Ammon's horn (tissue), 1 donor: ENCODE measurements around the gene OR51B6.
"Not testable (repeated sequence)": the region's sequence is repeated elsewhere in the genome, so short reads cannot be mapped to it uniquely, and the experiment has no call there.

Experiments
- DNase-seq: peaks from one replicate; pipeline ENCODE4 v3.0.0-alpha.2; 2016; ENCODE audit warnings: low spot score

OR51B6 gene

GRCh38 chr11:5366365-5366764, 15.1 kb downstream of the OR51B6 start:
- DNase-seq, result not testable (repeated sequence)

- DNase-seq, result no peak
These were observed 15.5 kb downstream of the OR51B6 start for GRCh38 chr11:5366856-5367255.

DNA sequence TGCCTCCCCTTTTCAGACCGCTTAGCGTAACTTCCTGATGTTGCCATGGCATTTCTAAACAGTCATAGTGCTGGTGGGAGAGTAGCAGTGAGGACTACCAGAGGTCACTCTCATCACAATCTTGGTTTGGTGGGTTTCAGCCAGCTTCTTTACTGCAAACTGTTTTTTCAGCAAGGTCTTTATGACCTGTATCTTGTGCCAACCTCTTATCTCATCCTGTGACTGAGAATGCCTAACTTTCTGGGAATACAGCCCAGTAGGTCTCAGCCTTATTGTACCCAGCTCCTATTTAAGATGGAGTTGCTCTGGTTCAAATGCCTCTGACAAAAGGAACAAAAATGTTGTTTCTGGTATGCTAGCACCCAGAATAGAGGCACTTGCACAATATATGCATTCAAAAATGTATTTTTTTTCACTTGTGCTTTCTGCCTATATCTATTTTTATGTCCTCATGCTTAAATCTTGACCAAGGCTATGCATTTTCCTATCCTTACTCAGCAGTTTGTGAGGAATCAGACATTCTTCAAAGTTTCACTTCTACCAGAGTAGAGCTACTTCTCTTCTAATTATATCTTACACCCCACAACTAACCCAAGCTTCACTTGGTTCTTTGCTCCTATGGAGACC, 16.3 kb downstream of the OR51B6 start:
- no peak for DNase-seq

DNA sequence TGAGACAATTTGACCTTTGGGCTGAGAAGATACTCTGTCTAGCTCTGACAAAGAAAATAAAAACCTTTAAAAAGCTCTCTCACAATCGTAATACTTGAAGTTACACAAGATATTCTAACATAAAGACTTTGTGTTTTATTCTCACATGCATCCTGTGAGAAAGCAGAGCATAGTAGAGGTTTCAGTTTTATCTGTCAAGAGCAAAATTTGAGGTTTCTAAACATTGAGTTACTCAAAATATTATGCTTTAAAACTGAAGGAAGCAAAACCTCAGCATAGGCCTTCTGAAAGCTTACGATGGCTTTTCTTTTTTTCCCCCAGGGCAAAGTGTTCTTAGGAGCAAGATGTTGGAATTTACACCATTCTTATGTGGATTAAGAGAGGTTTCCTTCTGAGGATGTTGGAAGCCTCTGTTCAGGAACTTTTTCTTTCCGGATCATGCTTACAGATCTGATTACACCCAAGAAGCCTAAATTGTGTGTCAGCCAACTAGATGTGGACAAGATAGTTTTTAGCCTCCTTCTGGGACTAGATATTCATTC, 17.3 kb downstream of the OR51B6 start:
- DNase-seq, result no peak

DNA sequence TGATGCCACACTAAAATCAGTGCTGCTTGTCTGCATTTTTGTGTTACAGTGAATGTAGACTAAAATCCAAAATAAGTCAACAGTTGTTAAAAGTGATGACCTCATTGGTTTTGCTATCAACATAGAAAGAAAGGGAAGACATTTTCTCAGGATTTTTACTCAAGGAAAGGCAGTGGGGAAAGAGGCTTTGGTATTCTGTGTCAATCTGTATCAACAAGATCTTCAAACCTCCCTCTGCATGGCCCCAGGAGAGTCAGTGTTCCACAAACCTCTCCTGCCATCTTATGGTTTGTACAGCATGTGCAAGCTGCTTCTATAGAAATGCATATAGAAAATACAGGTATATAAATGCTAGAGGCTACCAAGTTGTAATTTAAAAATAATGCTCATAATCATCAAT, 18.5 kb downstream of the OR51B6 start:
- DNase-seq, result no peak

- DNase-seq, result peak; percentile 58
These were observed 29.5 kb downstream of the OR51B6 start for GRCh38 chr11:5380740-5381342.

- no peak for DNase-seq
These were observed 32.3 kb downstream of the OR51B6 start, which contains the start of gene OR51M1 for GRCh38 chr11:5383576-5383975. OR51M1 (plus strand) TSS chr11:5383812; CDS start chr11:5389399, 5,587 bp downstream.

- DNase-seq, result no peak
These were observed 33.0 kb downstream of the OR51B6 start for GRCh38 chr11:5384335-5384734.

DNA sequence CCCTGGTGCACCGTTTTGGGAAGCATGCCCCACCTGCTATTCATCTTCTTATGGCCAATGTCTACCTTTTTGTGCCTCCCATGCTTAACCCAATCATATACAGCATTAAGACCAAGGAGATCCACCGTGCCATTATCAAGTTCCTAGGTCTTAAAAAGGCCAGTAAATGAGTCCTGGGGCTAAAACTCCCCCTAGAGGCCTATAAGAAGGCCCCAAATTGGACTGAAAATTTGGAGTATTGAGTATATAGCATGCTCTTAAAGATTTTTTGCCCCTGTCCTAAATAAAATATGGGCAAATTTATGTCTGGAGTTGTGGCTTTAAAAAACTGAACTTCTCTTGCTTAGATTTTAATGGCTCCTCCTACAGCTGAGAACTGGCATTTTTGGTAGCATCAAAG, 38.9 kb downstream of the OR51B6 start:
- no peak for DNase-seq

GRCh38 chr11:5394091-5394490, 42.8 kb downstream of the OR51B6 start:
- DNase-seq, result no peak

DNA sequence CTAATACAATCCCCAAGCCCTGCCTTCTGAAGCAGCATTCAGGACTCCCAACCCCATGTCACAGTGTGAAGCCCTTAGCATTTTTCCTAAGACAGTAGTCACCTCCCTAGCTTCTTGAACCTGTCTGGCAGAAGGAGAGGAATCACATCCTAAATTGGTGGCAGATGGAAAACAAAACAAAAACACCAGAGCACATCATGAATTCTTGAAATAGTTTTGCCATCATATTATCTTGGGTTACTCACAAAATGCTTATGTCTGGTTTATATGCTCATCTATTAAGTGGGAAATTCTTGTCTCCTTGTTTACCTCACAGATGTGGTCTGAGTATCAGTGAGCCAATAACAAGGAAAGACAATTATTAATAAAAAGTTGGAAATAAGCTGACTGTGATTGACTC, 47.6 kb downstream of the OR51B6 start:
- no peak for DNase-seq
